ENCODE data around the gene GPR4. TPM values are rescaled to one million over a fixed set of nuclear protein-coding genes. Genes with fewer than 3 reads are reported as not detected.

GPR4 gene
- total and polyA plus RNA-seq, 2 of the 8 experiments (the other 6 are each of a cell fraction or from before 2014, with no cell fraction given), result 0.19 to 0.39 TPM

DNA sequence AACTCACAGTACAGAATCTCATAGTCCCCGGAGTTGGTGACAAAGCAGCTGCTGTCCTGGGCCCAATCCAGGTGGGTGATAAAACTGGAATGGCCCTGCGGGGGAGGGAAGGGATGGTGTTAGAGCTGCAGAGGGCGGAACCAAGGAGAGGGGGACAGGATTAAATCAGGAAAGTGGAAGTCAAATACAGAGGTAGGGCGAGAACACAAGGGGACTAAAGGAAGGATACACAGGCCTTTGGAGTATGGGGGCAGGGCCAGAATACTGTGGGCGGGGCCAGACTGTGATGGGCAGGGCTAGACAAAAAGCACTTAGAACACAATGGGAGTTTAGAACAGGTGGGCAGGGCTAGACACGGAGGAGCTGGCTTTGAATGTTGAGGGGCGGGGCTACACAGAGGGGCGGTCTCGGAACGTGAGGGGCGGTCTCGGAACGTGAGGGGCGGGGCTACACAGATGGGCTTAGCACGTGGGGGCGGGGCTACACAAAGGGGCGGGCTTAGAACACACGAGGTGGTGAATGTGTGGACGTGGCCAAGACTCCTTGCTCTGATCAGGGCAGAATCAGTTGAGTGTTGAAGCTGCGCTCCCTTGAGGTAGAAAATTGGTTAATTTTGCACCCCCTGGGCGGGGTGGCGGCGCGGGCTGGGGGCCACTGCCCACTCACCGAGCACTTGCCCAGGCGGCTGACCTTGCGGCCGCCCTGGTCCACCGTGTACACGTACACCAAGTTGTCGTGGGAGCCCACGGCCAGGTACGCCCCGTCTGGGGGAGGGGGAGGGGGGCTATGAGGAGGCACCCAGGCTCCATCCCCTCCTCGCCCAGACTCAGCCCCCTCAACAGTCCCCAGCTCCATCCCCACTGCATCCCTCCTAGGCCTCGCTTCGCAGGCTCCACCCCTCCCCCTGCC lies 14.0 kb upstream of the GPR4 start (continued):
- TF ChIP-seq CTCF (IDR thresholded peaks at IDR 0.05; ENCODE audit: control extremely low read depth in 1 of 3, insufficient read depth in 1 of 3, low read depth in 1 of 3, low read length in 3 of 3), result no peak
- TF ChIP-seq EGR1 (IDR thresholded peaks at IDR 0.05; ENCODE audit: borderline replicate concordance, low read depth, low read length), result no peak
- no peak for TF ChIP-seq KDM5A (IDR thresholded peaks at IDR 0.05; ENCODE audit: low read length)
- TF ChIP-seq SP4 (IDR thresholded peaks at IDR 0.05; ENCODE audit: low read length), result peak; percentile 53; the same call in 1 of the 2 replicates
- TF ChIP-seq JUN (IDR thresholded peaks at IDR 0.05; ENCODE audit: low read depth, low read length), result no peak
- peak; percentile 31 for TF ChIP-seq TAF7 (optimal IDR thresholded peaks at IDR 0.05; ENCODE audit: borderline replicate concordance, low read depth, low read length)
- TF ChIP-seq, protein P1, sequence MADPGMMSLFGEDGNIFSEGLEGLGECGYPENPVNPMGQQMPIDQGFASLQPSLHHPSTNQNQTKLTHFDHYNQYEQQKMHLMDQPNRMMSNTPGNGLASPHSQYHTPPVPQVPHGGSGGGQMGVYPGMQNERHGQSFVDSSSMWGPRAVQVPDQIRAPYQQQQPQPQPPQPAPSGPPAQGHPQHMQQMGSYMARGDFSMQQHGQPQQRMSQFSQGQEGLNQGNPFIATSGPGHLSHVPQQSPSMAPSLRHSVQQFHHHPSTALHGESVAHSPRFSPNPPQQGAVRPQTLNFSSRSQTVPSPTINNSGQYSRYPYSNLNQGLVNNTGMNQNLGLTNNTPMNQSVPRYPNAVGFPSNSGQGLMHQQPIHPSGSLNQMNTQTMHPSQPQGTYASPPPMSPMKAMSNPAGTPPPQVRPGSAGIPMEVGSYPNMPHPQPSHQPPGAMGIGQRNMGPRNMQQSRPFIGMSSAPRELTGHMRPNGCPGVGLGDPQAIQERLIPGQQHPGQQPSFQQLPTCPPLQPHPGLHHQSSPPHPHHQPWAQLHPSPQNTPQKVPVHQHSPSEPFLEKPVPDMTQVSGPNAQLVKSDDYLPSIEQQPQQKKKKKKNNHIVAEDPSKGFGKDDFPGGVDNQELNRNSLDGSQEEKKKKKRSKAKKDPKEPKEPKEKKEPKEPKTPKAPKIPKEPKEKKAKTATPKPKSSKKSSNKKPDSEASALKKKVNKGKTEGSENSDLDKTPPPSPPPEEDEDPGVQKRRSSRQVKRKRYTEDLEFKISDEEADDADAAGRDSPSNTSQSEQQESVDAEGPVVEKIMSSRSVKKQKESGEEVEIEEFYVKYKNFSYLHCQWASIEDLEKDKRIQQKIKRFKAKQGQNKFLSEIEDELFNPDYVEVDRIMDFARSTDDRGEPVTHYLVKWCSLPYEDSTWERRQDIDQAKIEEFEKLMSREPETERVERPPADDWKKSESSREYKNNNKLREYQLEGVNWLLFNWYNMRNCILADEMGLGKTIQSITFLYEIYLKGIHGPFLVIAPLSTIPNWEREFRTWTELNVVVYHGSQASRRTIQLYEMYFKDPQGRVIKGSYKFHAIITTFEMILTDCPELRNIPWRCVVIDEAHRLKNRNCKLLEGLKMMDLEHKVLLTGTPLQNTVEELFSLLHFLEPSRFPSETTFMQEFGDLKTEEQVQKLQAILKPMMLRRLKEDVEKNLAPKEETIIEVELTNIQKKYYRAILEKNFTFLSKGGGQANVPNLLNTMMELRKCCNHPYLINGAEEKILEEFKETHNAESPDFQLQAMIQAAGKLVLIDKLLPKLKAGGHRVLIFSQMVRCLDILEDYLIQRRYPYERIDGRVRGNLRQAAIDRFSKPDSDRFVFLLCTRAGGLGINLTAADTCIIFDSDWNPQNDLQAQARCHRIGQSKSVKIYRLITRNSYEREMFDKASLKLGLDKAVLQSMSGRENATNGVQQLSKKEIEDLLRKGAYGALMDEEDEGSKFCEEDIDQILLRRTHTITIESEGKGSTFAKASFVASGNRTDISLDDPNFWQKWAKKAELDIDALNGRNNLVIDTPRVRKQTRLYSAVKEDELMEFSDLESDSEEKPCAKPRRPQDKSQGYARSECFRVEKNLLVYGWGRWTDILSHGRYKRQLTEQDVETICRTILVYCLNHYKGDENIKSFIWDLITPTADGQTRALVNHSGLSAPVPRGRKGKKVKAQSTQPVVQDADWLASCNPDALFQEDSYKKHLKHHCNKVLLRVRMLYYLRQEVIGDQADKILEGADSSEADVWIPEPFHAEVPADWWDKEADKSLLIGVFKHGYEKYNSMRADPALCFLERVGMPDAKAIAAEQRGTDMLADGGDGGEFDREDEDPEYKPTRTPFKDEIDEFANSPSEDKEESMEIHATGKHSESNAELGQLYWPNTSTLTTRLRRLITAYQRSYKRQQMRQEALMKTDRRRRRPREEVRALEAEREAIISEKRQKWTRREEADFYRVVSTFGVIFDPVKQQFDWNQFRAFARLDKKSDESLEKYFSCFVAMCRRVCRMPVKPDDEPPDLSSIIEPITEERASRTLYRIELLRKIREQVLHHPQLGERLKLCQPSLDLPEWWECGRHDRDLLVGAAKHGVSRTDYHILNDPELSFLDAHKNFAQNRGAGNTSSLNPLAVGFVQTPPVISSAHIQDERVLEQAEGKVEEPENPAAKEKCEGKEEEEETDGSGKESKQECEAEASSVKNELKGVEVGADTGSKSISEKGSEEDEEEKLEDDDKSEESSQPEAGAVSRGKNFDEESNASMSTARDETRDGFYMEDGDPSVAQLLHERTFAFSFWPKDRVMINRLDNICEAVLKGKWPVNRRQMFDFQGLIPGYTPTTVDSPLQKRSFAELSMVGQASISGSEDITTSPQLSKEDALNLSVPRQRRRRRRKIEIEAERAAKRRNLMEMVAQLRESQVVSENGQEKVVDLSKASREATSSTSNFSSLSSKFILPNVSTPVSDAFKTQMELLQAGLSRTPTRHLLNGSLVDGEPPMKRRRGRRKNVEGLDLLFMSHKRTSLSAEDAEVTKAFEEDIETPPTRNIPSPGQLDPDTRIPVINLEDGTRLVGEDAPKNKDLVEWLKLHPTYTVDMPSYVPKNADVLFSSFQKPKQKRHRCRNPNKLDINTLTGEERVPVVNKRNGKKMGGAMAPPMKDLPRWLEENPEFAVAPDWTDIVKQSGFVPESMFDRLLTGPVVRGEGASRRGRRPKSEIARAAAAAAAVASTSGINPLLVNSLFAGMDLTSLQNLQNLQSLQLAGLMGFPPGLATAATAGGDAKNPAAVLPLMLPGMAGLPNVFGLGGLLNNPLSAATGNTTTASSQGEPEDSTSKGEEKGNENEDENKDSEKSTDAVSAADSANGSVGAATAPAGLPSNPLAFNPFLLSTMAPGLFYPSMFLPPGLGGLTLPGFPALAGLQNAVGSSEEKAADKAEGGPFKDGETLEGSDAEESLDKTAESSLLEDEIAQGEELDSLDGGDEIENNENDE (IDR thresholded peaks at IDR 0.05; ENCODE audit: insufficient replicate concordance, low read length), result no peak
